HG03108 (cell line): ENCODE data around the gene XPR1.

Experiments
- ATAC-seq: cut with Tn5 transposase; IDR thresholded peaks from one replicate; pipeline ENCODE4 v1.9.1; 2021; ENCODE audit warnings: moderate library complexity; ENCODE audit not compliant: unreplicated experiment

Gene XPR1

GRCh38 chr1:180927348-180927747, 295.5 kb downstream of the XPR1 start:
- ATAC-seq: no peak

DNA sequence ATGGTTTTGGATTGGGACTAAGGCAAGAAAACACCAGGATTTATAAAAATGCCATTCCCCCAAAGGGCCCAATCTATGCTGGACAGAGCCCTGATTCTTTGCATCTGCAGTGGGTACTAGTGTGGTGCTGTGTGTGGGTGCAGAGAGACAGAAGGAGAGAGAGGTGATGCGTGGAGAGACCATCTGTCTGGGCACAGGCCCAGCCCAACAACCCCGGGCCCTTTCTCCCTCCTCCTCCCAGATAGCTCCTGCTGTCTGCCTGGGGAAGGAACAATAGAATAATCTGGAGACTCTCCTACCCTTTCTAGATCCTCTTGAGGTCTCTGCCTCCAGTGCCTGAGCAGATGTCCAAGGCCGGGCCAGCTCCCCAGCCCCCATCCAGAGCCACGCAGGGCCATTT, 296.0 kb downstream of the XPR1 start:
- no peak for ATAC-seq

DNA sequence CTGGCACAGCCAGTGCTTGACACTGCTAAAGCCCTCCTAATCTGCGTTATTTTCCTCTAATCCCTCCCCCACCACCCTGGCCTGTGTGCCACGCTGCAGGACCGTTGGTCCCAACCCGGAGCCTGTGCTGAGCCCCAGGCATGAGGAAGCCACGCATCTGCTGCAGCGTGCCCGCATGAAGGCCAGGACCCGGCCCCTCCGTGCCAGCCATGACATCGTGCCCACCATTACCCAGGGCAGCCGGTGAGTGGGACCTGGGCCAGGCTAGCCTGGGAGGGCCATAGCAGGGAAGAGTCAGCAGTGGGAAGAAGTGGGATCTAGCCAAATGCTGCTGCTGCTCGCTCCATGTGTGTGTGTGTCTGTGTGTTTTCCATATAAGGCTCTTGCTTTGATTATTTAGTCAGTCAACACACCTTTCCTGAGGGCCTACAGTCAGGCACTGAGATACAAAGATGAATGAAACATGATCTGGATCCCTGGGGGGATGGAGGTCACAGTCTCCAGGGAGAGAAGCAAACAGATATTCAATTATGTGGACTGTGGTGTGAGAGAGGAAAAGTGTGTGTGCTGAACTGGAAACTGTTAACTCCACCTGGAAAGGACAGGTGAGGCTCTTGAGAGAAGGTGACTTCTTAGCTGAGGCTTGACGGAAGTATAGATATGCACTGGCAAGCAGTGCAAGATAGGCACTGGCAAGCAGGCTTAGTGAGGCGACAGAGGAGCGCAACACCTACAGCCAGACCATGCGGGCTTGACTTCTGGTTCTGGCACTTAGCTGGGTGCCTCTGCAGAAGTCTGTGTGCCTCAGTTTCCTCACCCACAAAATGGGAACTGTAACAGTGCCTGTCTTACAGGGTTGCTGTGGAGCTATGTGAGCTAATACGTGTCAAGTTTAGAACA, 296.8 kb downstream of the XPR1 start:
- no peak for ATAC-seq

- no peak for ATAC-seq
Measured at GRCh38 chr1:180929389-180929788, 297.6 kb downstream of the XPR1 start.

GRCh38 chr1:180930687-180931086, 298.9 kb downstream of the XPR1 start:
- ATAC-seq: no peak

DNA sequence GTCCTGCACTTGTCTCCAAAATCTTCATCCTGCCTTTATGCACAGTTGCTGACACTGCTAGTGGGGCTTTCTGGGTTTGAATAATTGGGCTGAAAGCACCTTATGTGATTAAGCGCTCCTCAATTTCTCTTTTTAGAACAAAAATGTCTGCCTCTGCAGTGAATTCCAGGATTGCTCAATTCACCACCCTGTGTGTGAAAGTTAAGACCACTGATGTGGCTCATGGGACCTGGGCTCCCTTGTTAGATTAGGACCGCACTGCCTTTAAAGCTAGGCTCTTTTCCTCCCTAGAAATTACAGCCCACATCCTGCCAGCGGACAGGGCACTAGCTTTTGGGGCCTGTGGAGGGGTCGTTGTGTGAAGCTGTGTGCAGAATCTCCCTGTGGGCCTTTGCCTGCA, 299.7 kb downstream of the XPR1 start:
- no peak for ATAC-seq

DNA sequence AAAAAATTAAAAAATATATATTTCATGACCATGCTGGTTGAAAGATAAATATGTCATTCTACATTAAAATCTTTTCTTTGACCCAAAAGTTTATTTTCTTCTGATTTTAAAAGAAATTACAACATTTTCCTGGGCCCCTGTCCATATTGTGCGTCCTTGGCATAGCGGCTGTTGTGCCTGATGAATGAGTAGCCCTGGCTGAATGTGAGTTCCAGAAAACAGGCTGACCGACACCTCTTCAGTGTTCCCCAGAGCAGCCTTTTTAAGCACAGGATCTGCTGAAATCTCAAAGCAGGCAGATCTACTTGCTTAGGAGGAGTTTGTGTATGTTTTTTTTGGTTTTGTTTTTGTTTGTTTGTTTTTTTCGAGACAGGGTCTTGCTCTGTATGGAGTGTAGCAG, 300.6 kb downstream of the XPR1 start:
- ATAC-seq: no peak

- ATAC-seq: no peak
Measured at GRCh38 chr1:180933141-180933540, 301.3 kb downstream of the XPR1 start.

GRCh38 chr1:180934563-180934962, 302.7 kb downstream of the XPR1 start:
- ATAC-seq: no peak

- ATAC-seq: peak; percentile 50
Measured at GRCh38 chr1:180935326-180936109, 303.7 kb downstream of the XPR1 start.

- no peak for ATAC-seq
Measured at GRCh38 chr1:180936110-180937011, 304.5 kb downstream of the XPR1 start.

DNA sequence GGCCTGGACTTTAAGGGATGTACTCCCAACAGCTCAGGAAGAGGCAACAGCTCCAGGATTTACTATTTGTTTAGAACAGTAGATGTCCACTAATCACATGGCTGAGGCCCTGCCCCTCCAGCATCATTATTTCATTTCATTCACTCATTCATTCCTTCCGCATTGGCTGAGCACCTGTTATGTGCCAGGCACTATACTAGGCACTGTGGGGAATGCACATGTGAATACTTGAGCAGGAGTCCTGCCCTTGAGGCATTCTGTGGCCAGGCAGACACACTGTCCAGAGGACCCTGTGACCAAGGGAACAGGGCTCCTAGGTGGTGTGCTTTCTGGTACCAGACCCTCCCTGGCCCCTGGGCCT, 305.2 kb downstream of the XPR1 start:
- no peak for ATAC-seq

- no peak for ATAC-seq
Measured at GRCh38 chr1:180937624-180938225, 305.9 kb downstream of the XPR1 start.

DNA sequence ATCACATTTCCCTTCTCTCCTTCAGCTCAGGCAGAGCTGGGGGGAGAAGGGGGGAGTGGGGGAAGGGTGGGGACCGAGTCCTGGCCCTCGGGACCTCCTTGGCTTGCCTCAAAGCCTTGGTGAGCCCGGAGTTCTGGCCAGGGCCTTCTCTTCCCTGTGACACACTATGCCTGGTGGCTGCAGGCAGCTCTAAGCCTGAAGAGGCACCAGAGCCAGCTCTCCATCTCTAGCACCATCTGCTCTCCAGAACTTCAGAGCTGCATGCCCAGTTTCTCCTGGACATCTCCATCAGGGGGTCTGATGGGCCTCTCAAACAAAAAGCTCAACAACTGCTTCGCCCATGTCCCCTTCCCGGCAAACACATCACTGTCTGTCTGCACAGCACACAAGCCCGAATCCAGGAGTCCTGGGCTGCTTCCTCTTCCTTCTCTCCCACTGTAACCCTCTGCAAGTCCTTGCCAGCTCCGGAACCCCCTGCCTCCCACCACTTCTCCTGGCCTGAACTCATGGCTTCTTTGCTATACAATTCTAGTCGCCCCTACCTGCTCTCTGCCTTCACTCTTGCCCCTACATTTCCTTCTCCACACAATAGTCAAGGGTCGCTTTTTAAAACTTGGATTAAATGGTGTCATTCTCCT, 307.4 kb downstream of the XPR1 start:
- ATAC-seq: no peak

DNA sequence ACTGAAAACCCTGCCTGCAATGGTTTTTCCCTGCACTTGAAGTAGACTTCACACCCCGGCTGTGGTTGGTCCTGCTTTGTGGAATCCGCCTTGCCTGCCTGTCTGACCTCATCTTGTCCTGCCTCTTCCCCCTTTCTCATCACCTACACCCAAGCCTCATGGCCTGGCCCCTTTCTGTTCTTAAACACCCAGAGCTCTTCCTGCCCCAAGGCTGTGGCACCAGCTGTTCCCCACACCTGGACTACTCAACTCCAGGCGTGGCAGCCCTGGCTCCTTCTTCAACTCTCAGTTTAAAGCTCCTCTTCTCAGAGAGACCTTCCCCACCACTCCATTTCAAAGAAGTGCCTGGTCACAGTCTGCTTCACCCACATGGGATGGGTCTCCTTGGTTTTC, 307.9 kb downstream of the XPR1 start:
- ATAC-seq: no peak
